Body of pancreas (tissue), 4 donors: ENCODE data around the gene PDZD4.

ENCODE experiments used
- POLR2A ChIP-seq, 3 donors: fragments of 450-650 bp; IDR thresholded peaks; one replicate each; pipeline ENCODE4 v1.6.1; 2016; ENCODE audit warnings: antibody characterized with exemption in 3 of 3, mild to moderate bottlenecking in 2 of 3
- TF ChIP-seq, protein P1 (sequence below), 7 experiments: fragments of 450-650 bp in 4 of 7; fragments of 200-600 bp in 3 of 7; sonication (generic) in 3 of 7; IDR thresholded peaks; one replicate each; pipeline ENCODE4 v1.5.1; 2016 to 2019; ENCODE audit warnings: antibody characterized with exemption in 7 of 7

GRCh38 chrX:153818571-153819383 is 11.6 kb downstream of the PDZD4 start:
- no peak for TF ChIP-seq POLR2A (IDR thresholded peaks at IDR 0.05)
- TF ChIP-seq, protein P1, sequence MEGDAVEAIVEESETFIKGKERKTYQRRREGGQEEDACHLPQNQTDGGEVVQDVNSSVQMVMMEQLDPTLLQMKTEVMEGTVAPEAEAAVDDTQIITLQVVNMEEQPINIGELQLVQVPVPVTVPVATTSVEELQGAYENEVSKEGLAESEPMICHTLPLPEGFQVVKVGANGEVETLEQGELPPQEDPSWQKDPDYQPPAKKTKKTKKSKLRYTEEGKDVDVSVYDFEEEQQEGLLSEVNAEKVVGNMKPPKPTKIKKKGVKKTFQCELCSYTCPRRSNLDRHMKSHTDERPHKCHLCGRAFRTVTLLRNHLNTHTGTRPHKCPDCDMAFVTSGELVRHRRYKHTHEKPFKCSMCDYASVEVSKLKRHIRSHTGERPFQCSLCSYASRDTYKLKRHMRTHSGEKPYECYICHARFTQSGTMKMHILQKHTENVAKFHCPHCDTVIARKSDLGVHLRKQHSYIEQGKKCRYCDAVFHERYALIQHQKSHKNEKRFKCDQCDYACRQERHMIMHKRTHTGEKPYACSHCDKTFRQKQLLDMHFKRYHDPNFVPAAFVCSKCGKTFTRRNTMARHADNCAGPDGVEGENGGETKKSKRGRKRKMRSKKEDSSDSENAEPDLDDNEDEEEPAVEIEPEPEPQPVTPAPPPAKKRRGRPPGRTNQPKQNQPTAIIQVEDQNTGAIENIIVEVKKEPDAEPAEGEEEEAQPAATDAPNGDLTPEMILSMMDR (IDR thresholded peaks at IDR 0.05): no peak
